Hepatocyte (in vitro differentiated cells): ENCODE data around the gene TNS3.

Experiments
- EZH2 ChIP-seq: fragments of 200-600 bp; sonication (generic); IDR thresholded peaks from 2 replicates; pipeline ENCODE4 v1.6.1; 2016; ENCODE audit warnings: antibody characterized with exemption, mild to moderate bottlenecking, borderline replicate concordance
- EZH2phosphoT487 ChIP-seq: fragments of 200-600 bp; sonication (generic); IDR thresholded peaks from one replicate; pipeline ENCODE4 v1.6.1; 2018; ENCODE audit warnings: antibody characterized with exemption, mild to moderate bottlenecking, low read depth, moderate library complexity; ENCODE audit not compliant: unreplicated experiment, severe bottlenecking
- TF ChIP-seq, protein P1 (sequence below): fragments of 200-600 bp; sonication (generic); IDR thresholded peaks from 2 replicates; pipeline ENCODE4 v1.5.1; 2016; ENCODE audit warnings: antibody characterized with exemption, mild to moderate bottlenecking; ENCODE audit not compliant: poor library complexity

DNA sequence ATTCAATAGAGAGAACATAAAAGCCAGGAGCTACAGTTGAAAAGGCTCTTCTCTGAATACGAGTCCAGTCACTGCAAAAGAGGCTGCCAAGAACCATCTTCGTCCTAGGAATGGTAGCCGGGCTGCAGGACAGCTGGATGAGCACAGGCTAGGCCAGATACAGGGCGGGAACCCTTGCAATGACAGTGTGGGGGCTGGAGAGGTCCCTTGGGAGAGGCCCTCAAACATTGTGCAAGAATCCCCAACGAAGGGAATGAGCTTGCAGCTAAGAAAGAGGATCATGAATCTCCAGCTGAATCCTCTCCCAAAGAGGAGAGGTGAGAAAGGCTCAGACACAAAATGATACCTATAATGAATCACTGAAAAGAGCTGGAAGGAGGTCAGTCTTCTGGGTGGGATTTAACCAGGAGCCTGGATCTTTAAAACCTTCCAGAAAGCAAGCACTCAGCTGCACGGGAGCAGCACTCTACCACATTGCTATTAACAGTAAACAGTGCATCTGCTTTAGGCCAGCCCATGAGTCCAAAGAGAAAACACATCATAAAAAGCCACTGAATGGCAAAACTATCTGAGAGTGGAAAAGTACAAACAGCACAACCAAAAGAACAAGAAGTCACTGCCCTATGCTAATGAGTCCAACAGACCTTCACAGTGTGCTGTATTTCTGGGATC, 287.9 kb downstream of the TNS3 start:
- TF ChIP-seq, protein P1, sequence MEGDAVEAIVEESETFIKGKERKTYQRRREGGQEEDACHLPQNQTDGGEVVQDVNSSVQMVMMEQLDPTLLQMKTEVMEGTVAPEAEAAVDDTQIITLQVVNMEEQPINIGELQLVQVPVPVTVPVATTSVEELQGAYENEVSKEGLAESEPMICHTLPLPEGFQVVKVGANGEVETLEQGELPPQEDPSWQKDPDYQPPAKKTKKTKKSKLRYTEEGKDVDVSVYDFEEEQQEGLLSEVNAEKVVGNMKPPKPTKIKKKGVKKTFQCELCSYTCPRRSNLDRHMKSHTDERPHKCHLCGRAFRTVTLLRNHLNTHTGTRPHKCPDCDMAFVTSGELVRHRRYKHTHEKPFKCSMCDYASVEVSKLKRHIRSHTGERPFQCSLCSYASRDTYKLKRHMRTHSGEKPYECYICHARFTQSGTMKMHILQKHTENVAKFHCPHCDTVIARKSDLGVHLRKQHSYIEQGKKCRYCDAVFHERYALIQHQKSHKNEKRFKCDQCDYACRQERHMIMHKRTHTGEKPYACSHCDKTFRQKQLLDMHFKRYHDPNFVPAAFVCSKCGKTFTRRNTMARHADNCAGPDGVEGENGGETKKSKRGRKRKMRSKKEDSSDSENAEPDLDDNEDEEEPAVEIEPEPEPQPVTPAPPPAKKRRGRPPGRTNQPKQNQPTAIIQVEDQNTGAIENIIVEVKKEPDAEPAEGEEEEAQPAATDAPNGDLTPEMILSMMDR = no peak
- TF ChIP-seq EZH2 (no peak), EZH2phosphoT487 (no peak)
